MCF 10A (cell line): ENCODE measurements around the gene TGFB2. TPM values are rescaled to one million over a fixed set of nuclear protein-coding genes. Genes with fewer than 3 reads are reported as not detected.

Experiments used
- BruUV-seq: library from RNA; stranded (reverse); fragments of 400-500 nt; replicated peaks from 2 replicates; lab custom pipeline; 2021; lab: Mats Ljungman, UMichigan
- CTCF ChIA-PET: fragments of 300-600 bp; sonication (Branson Sonifier 250); formaldehyde crosslinking; extraction: SDS; loops from one replicate; lab custom pipeline; 2021; ENCODE audit warnings: antibody characterized with exemption, inconsistent platforms; lab: Yijun Ruan, JAX
- POLR2A ChIA-PET: fragments of 300-600, 350-650 bp; sonication (Branson Sonifier 250); formaldehyde crosslinking; extraction: SDS; loops from one replicate; lab custom pipeline; 2020; ENCODE audit warnings: antibody characterized with exemption, inconsistent platforms; lab: Yijun Ruan, JAX
- DNase-seq: peaks from one replicate; pipeline ENCODE4 v3.0.0-alpha.2; 2018; ENCODE audit not compliant: unreplicated experiment
- H3K27ac Mint-ChIP-seq: one replicate; pipeline ENCODE4 v1.8.0; 2022; ENCODE audit warnings: mild to moderate bottlenecking, low read depth, mixed read lengths; ENCODE audit not compliant: unreplicated experiment
- H3K27me3 Mint-ChIP-seq: one replicate; pipeline ENCODE4 v1.8.0; 2022; ENCODE audit warnings: mixed read lengths; ENCODE audit not compliant: insufficient read depth, unreplicated experiment
- H3K36me3 Mint-ChIP-seq: one replicate; pipeline ENCODE4 v1.8.0; 2022; ENCODE audit warnings: mild to moderate bottlenecking, moderate library complexity, mixed read lengths; ENCODE audit not compliant: insufficient read depth, unreplicated experiment
- H3K4me1 Mint-ChIP-seq: one replicate; pipeline ENCODE4 v1.8.0; 2022; ENCODE audit warnings: mixed read lengths; ENCODE audit not compliant: insufficient read depth, unreplicated experiment
- H3K4me3 Mint-ChIP-seq: one replicate; pipeline ENCODE4 v1.8.0; 2022; ENCODE audit warnings: mild to moderate bottlenecking, moderate library complexity, mixed read lengths; ENCODE audit not compliant: unreplicated experiment
- H3K9me3 Mint-ChIP-seq: one replicate; pipeline ENCODE4 v1.8.0; 2022; ENCODE audit warnings: mixed read lengths; ENCODE audit not compliant: unreplicated experiment
- CTCF ChIP-seq: fragments of 200-600 bp; IDR thresholded peaks from one replicate; pipeline ENCODE4 v1.8.0; 2022; ENCODE audit warnings: antibody characterized with exemption, mild to moderate bottlenecking; ENCODE audit not compliant: unreplicated experiment
- intact Hi-C: fragments of 100-400 bp; cut with micrococcal nuclease; formaldehyde crosslinking; loops from 2 replicates; pipeline ENCODE4 v1.14.1; 2022
- total RNA-seq: library from RNA; stranded (reverse); gene quantifications from 2 replicates; pipeline ENCODE4 v1.2.3, GENCODE V29; 2022

TGFB2 gene
- total RNA-seq, 1 experiment from 2014 or later: 6.3 TPM

- DNase-seq: no peak
- no peak for TF ChIP-seq CTCF
- Mint-ChIP-seq H3K4me1 (peaks cover 18% of the 10 kb centered on the region), H3K36me3 (no peaks in the 10 kb centered on the region), H3K4me3 (no peak overlapping the region), H3K27ac (no peak overlapping the region), H3K27me3 (no peaks in the 10 kb centered on the region), H3K9me3 (no peaks in the 10 kb centered on the region)
- ChIA-PET CTCF (interaction anchor here (0.6 kb wide), 1 partner anchor 1033 kb away, joined by 4 read pairs; no protein-coding TSS in a partner anchor), POLR2A (interaction anchor here (0.8 to 1.0 kb wide), 2 partner anchors 11 to 31 kb away, joined by 3 to 5 read pairs; no protein-coding TSS in a partner anchor)
- no TSS peak for BruUV-seq
- intact Hi-C loops: no loop called here
These were observed 84.2 kb downstream of the TGFB2 start for GRCh38 chr1:218429301-218429700.

- no TSS peak for BruUV-seq
- intact Hi-C loops: no loop called here
- no peak for DNase-seq
- H3K36me3 Mint-ChIP-seq: no peaks in the 10 kb centered on the region
- peaks cover 15% of the 10 kb centered on the region for H3K4me1 Mint-ChIP-seq
- no peaks in the 10 kb centered on the region for H3K9me3 Mint-ChIP-seq
- H3K4me3 Mint-ChIP-seq: no peak overlapping the region
- TF ChIP-seq CTCF: no peak
- no peak overlapping the region for H3K27ac Mint-ChIP-seq
- H3K27me3 Mint-ChIP-seq: no peaks in the 10 kb centered on the region
- POLR2A ChIA-PET: no interaction called here
- CTCF ChIA-PET: interaction anchor here (0.5 to 0.7 kb wide), 6 partner anchors 19 to 490 kb away, joined by 3 to 8 read pairs (median 4); no protein-coding TSS in a partner anchor
These were observed 85.2 kb downstream of the TGFB2 start for GRCh38 chr1:218430346-218430745.

GRCh38 chr1:218430822-218431221, 85.7 kb downstream of the TGFB2 start:
- Mint-ChIP-seq H3K27ac (no peak overlapping the region), H3K4me3 (no peak overlapping the region), H3K4me1 (peaks cover 10% of the 10 kb centered on the region), H3K9me3 (no peaks in the 10 kb centered on the region), H3K27me3 (no peaks in the 10 kb centered on the region), H3K36me3 (no peaks in the 10 kb centered on the region)
- no peak for TF ChIP-seq CTCF
- ChIA-PET POLR2A (interaction anchor here (1.0 kb wide), 2 partner anchors 25 to 88 kb away, joined by 3 to 4 read pairs; no protein-coding TSS in a partner anchor), CTCF (interaction anchor here (0.6 to 0.9 kb wide), 6 partner anchors 19 to 489 kb away, joined by 3 to 8 read pairs (median 3); no protein-coding TSS in a partner anchor)
- no peak for DNase-seq
- intact Hi-C loops: no loop called here
- no TSS peak for BruUV-seq

- BruUV-seq: no TSS peak
- Mint-ChIP-seq H3K27ac (no peak overlapping the region), H3K4me3 (no peak overlapping the region), H3K36me3 (no peaks in the 10 kb centered on the region), H3K9me3 (no peaks in the 10 kb centered on the region), H3K27me3 (no peaks in the 10 kb centered on the region), H3K4me1 (peaks cover 4% of the 10 kb centered on the region)
- ChIA-PET POLR2A (interaction anchor here (1.0 kb wide), 2 partner anchors 25 to 87 kb away, joined by 3 to 4 read pairs; no protein-coding TSS in a partner anchor), CTCF (interaction anchor here (0.6 to 0.9 kb wide), 2 partner anchors 24 to 92 kb away, joined by 3 read pairs; no protein-coding TSS in a partner anchor)
- intact Hi-C loops: no loop called here
- no peak for DNase-seq
- no peak for TF ChIP-seq CTCF
These were observed 86.3 kb downstream of the TGFB2 start for GRCh38 chr1:218431476-218431875.
